SU-DHL-6 (cell line): ENCODE results near the gene AIFM2.

Experiments used
- H2AFZ ChIP-seq: fragments of 200-600 bp; sonication (generic); 2 replicates; pipeline ENCODE4 v1.6.1; 2014; ENCODE audit warnings: low read depth, mild to moderate bottlenecking, moderate library complexity, mixed read lengths, antibody characterized with exemption, low read length; ENCODE audit not compliant: severe bottlenecking
- H3F3A ChIP-seq: fragments of 200-600 bp; shearing (Covaris generic); 2 replicates; pipeline ENCODE4 v1.6.0; 2016; ENCODE audit warnings: antibody characterized with exemption, mild to moderate bottlenecking; ENCODE audit not compliant: insufficient read depth
- H3K27ac ChIP-seq: fragments of 200-600 bp; sonication (generic); 2 replicates; pipeline ENCODE4 v1.5.1; 2016; ENCODE audit warnings: low read depth, mild to moderate bottlenecking, low read length, moderate library complexity, mixed read lengths
- H3K27me3 ChIP-seq: fragments of 200-600 bp; sonication (generic), shearing (Covaris generic); 2 replicates; pipeline ENCODE4 v1.6.0; 2014; ENCODE audit warnings: mild to moderate bottlenecking, low read length
- H3K36me3 ChIP-seq: fragments of 200-600 bp; sonication (generic); 2 replicates; pipeline ENCODE4 v1.6.1; 2014; ENCODE audit warnings: mild to moderate bottlenecking, low read length, mixed read lengths
- H3K4me2 ChIP-seq: fragments of 300-600, 200-600 bp; shearing (Covaris generic), sonication (generic); 2 replicates; pipeline ENCODE4 v1.6.0; 2014; ENCODE audit warnings: low read length, low read depth, mild to moderate bottlenecking; ENCODE audit not compliant: poor library complexity, severe bottlenecking
- H3K4me3 ChIP-seq: fragments of 200-600 bp; sonication (generic); 2 replicates; pipeline ENCODE4 v1.5.1; 2014; ENCODE audit warnings: antibody characterized with exemption, low read length, mild to moderate bottlenecking, mixed read lengths; ENCODE audit not compliant: insufficient read depth, poor library complexity, severe bottlenecking
- H3K79me2 ChIP-seq: fragments of 200-600 bp; sonication (generic); 2 replicates; pipeline ENCODE4 v1.6.1; 2014; ENCODE audit warnings: mild to moderate bottlenecking, low read length, moderate library complexity; ENCODE audit not compliant: insufficient read depth
- H3K9ac ChIP-seq: fragments of 200-600 bp; sonication (generic); 2 replicates; pipeline ENCODE4 v1.7.0; 2014; ENCODE audit warnings: mild to moderate bottlenecking, low read length
- H3K9me2 ChIP-seq: fragments of 200-600 bp; sonication (generic); replicated peaks from 2 replicates; pipeline ENCODE4 v1.6.1; 2014; ENCODE audit warnings: low read length; ENCODE audit not compliant: insufficient read depth
- H3K9me3 ChIP-seq: fragments of 200-600 bp; sonication (generic); 2 replicates; pipeline ENCODE4 v1.6.1; 2014; ENCODE audit warnings: low read length, mixed read lengths; ENCODE audit not compliant: insufficient read depth
- H4K20me1 ChIP-seq: fragments of 200-600 bp; sonication (generic); 2 replicates; pipeline ENCODE4 v1.6.1; 2014; ENCODE audit warnings: low read depth, mild to moderate bottlenecking, antibody characterized with exemption, low read length, moderate library complexity, mixed read lengths
- EZH2phosphoT487 ChIP-seq: fragments of 200-600 bp; sonication (generic), shearing (Covaris generic); conservative IDR thresholded peaks from 2 replicates; pipeline ENCODE4 v1.6.1; 2018; ENCODE audit warnings: mild to moderate bottlenecking, antibody characterized with exemption, low read length, moderate library complexity, mixed read lengths
- TF ChIP-seq, protein P1 (sequence below): fragments of 200-600 bp; sonication (generic); IDR thresholded peaks from one replicate; pipeline ENCODE4 v1.5.1; 2017; ENCODE audit warnings: antibody characterized with exemption, mild to moderate bottlenecking, low read length, moderate library complexity; ENCODE audit not compliant: insufficient read depth, poor library complexity, severe bottlenecking

The AIFM2 gene

DNA sequence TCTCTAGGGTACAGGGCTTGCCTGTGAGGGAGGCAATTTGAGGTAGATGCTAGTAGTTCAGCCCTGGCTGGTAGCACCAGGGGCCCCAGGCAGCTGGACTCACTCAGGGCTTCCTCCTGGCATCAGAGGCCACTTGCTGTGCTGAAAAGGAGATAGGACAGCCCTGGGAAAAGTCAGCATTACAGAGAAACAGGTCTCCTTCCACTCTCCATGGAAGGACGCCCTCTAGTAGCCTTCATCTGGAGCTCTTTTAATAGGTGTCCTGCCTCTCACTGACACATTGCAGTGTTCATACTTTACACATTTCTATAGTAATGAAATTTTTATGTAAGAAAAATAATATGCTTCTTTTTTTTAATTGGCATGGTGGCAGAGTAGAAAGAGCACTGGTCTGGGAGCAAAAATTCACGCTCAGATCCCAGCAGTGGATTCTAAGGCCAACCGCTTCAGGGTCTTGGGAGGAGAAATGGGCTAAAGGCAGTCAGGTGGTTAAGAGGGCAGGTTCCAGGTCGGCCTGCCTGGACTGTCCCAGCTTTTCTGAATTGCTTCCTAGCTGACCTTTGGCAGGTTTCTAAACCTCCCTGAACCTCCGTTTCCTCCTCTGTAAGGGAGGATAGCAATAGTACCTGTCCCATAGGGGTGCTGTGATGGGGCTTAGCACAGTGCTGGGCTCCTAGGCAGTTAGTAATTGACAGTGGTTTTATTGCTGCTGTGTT, 35.8 kb downstream of the AIFM2 start:
- no peaks in the 10 kb centered on the region for H3K36me3 ChIP-seq

DNA sequence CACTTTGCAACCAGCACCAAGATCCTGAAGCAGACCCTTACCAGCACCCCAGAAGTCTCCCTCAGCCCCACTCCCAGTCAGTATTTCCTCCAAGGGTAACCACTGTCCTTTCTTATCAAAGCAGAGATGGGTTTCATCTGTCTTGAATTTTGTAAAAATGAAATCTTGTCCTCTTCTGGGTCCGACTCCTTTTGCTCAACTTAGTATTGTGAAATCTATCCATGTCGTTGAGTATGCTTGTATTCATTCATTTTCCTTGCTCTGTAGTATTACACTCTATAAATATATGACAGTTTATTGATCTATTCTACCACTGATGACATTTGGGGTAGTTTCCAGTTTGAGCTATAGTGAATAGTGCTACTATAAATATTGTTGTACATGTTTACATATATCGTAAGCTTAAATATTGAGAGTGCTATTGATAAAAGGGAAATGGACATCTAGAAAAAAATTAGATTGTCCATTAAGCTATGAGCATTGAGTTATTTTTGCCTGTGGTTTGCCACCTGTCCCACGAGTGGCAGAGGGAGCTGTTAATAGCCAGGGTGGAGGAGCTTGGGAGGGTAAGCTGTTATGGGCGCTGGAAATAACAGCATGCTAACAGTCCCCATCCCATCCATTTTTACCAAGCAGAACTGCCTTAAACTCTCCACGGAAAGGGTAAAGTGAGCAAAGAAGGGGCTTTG, 36.5 kb downstream of the AIFM2 start:
- H3K9ac ChIP-seq: no peak overlapping the region
- TF ChIP-seq, protein P1, sequence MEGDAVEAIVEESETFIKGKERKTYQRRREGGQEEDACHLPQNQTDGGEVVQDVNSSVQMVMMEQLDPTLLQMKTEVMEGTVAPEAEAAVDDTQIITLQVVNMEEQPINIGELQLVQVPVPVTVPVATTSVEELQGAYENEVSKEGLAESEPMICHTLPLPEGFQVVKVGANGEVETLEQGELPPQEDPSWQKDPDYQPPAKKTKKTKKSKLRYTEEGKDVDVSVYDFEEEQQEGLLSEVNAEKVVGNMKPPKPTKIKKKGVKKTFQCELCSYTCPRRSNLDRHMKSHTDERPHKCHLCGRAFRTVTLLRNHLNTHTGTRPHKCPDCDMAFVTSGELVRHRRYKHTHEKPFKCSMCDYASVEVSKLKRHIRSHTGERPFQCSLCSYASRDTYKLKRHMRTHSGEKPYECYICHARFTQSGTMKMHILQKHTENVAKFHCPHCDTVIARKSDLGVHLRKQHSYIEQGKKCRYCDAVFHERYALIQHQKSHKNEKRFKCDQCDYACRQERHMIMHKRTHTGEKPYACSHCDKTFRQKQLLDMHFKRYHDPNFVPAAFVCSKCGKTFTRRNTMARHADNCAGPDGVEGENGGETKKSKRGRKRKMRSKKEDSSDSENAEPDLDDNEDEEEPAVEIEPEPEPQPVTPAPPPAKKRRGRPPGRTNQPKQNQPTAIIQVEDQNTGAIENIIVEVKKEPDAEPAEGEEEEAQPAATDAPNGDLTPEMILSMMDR: no peak
- no peak for TF ChIP-seq EZH2phosphoT487
- H3F3A ChIP-seq: no peaks in the 10 kb centered on the region
- H3K9me2 ChIP-seq: no peaks in the 10 kb centered on the region
- H3K4me3 ChIP-seq: no peak overlapping the region
- no peaks in the 10 kb centered on the region for H3K36me3 ChIP-seq
- no peaks in the 10 kb centered on the region for H4K20me1 ChIP-seq
- H3K4me2 ChIP-seq: no peak overlapping the region
- H3K27me3 ChIP-seq: no peaks in the 10 kb centered on the region
- H3K27ac ChIP-seq: no peak overlapping the region
- H3K79me2 ChIP-seq: no peaks in the 10 kb centered on the region
- H2AFZ ChIP-seq: no peak overlapping the region
- H3K9me3 ChIP-seq: no peaks in the 10 kb centered on the region

More for the DNA sequence above, 35.8 kb downstream of the AIFM2 start:
- H4K20me1 ChIP-seq: no peaks in the 10 kb centered on the region
- no peaks in the 10 kb centered on the region for H3K27me3 ChIP-seq
- no peak overlapping the region for H3K4me2 ChIP-seq
- H3K9me3 ChIP-seq: no peaks in the 10 kb centered on the region
- no peaks in the 10 kb centered on the region for H3K79me2 ChIP-seq
- TF ChIP-seq, protein P1: no peak
- no peak for TF ChIP-seq EZH2phosphoT487
- no peak overlapping the region for H2AFZ ChIP-seq
- no peak overlapping the region for H3K9ac ChIP-seq
- H3F3A ChIP-seq: no peaks in the 10 kb centered on the region
- no peak overlapping the region for H3K4me3 ChIP-seq
- no peak overlapping the region for H3K27ac ChIP-seq
- H3K9me2 ChIP-seq: no peaks in the 10 kb centered on the region

DNA sequence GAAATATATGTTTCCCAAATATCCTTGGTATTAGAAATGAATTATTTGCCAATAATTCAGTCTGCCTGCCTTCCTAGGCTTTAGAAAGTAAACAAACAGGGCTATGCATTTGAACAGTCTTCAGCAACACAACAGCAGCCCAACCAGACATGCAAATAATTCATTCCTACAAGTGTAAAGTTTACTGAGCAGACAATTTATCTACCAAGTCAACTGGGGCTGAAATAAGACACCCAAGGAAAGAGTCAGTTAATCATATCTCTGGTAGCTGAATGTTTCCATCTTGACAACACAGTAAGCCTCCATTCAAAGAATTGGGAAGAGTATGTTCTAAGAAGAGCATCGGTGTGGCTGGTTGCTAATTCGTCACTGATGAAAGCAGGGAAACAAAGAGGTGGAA, 38.4 kb downstream of the AIFM2 start:
- H3K4me3 ChIP-seq: no peak overlapping the region
- no peak overlapping the region for H2AFZ ChIP-seq
- H3K79me2 ChIP-seq: no peaks in the 10 kb centered on the region
- H3K9me2 ChIP-seq: no peaks in the 10 kb centered on the region
- no peak overlapping the region for H3K27ac ChIP-seq
- TF ChIP-seq, protein P1: no peak
- TF ChIP-seq EZH2phosphoT487: no peak
- H3K36me3 ChIP-seq: no peaks in the 10 kb centered on the region
- no peaks in the 10 kb centered on the region for H3K9me3 ChIP-seq
- no peaks in the 10 kb centered on the region for H3F3A ChIP-seq
- no peaks in the 10 kb centered on the region for H3K27me3 ChIP-seq
- H4K20me1 ChIP-seq: no peaks in the 10 kb centered on the region
- H3K9ac ChIP-seq: no peak overlapping the region
- H3K4me2 ChIP-seq: no peak overlapping the region
